Uterus (tissue), 2 donors: Measurements from ENCODE around the gene ZHX3.

Source experiments
- CTCF ChIP-seq, 4 experiments: fragments of 200-600 bp in 2 of 4; fragments of 450-650 bp in 2 of 4; sonication (generic) in 2 of 4; IDR thresholded peaks; one replicate each; pipeline ENCODE4 v1.5.1; 2016 to 2019; ENCODE audit warnings: antibody characterized with exemption in 4 of 4, mild to moderate bottlenecking in 2 of 4, moderate library complexity in 1 of 4
- POLR2A ChIP-seq, 2 donors: fragments of 450-650 bp; IDR thresholded peaks; one replicate each; pipeline ENCODE4 v1.6.1; 2016; ENCODE audit warnings: antibody characterized with exemption in 2 of 2, mild to moderate bottlenecking in 1 of 2, moderate library complexity in 1 of 2

GRCh38 chr20:41306061-41306727 lies 11.3 kb downstream of the ZHX3 start:
- TF ChIP-seq CTCF (IDR thresholded peaks at IDR 0.05) = no peak
- no peak for TF ChIP-seq POLR2A (IDR thresholded peaks at IDR 0.05)
